Naive thymus-derived CD8-positive, alpha-beta T cell (primary cell): ENCODE measurements around the gene EME2. TPM values are rescaled to one million over a fixed set of nuclear protein-coding genes. Genes with fewer than 3 reads are reported as not detected.

Source experiments
- ATAC-seq, 2 donors: fragments of 150-1000 bp; cut with Tn5 transposase in 1 of 2; sonication (Bioruptor Pico), chemical (Tn5 transposase) in 1 of 2; 1 replicate in 1 of 2; 2 replicates in 1 of 2; pipeline ENCODE4 v1.10.0; 2021; ENCODE audit warnings: mild to moderate bottlenecking in 2 of 2, moderate library complexity in 2 of 2
- POLR2A ChIA-PET: fragments of 350-600 bp; sonication (Branson Sonifier 250); formaldehyde crosslinking; loops from one replicate; lab custom pipeline; 2021; ENCODE audit warnings: antibody characterized with exemption; lab: Charles Lee
- DNase-seq, 10 donors: peaks; one replicate each; pipeline versions ENCODE4 v3.0.0 to v3.0.0-alpha.2; 2020 to 2022
- H3K27ac Mint-ChIP-seq, 10 donors: one replicate each; pipeline ENCODE4 v1.8.0; 2020 to 2022; ENCODE audit warnings: mild to moderate bottlenecking in 10 of 10, mixed read lengths in 10 of 10, moderate library complexity in 4 of 10, inconsistent platforms in 1 of 10
- H3K27me3 Mint-ChIP-seq, 5 donors: one replicate each; pipeline ENCODE4 v1.8.0; 2021 to 2022; ENCODE audit warnings: mixed read lengths in 5 of 5
- H3K36me3 Mint-ChIP-seq, 3 donors: one replicate each; pipeline ENCODE4 v1.8.0; 2020 to 2022; ENCODE audit warnings: mixed read lengths in 3 of 3, mild to moderate bottlenecking in 2 of 3, inconsistent platforms in 1 of 3
- H3K4me1 Mint-ChIP-seq, 4 donors: one replicate each; pipeline ENCODE4 v1.8.0; 2021 to 2022; ENCODE audit warnings: mixed read lengths in 4 of 4
- H3K4me3 Mint-ChIP-seq, 10 donors: one replicate each; pipeline ENCODE4 v1.8.0; 2020 to 2022; ENCODE audit warnings: mild to moderate bottlenecking in 10 of 10, mixed read lengths in 10 of 10, moderate library complexity in 6 of 10, inconsistent platforms in 1 of 10
- H3K9me3 Mint-ChIP-seq, 9 donors: one replicate each; pipeline ENCODE4 v1.8.0; 2020 to 2022; ENCODE audit warnings: mixed read lengths in 9 of 9, mild to moderate bottlenecking in 3 of 9, inconsistent platforms in 1 of 9, moderate library complexity in 1 of 9
- polyA plus RNA-seq, 3 donors: library from polyadenylated mRNA; unstranded; fragments of 300-500 nt; fragmentation: Illumina TruSeq; gene quantifications; one replicate each; pipeline ENCODE4 v1.2.3, GENCODE V29; 2021
- total RNA-seq, 8 experiments: library from RNA in 2 of 8; stranded (reverse) in 2 of 8; gene quantifications; one replicate each; pipeline ENCODE4 v1.2.3 and lab custom pipeline; 2021 to 2026

Gene EME2
- total and polyA plus RNA-seq, 5 experiments from 2014 or later = 0.35 to 31.5 (median 1.6) TPM

DNA sequence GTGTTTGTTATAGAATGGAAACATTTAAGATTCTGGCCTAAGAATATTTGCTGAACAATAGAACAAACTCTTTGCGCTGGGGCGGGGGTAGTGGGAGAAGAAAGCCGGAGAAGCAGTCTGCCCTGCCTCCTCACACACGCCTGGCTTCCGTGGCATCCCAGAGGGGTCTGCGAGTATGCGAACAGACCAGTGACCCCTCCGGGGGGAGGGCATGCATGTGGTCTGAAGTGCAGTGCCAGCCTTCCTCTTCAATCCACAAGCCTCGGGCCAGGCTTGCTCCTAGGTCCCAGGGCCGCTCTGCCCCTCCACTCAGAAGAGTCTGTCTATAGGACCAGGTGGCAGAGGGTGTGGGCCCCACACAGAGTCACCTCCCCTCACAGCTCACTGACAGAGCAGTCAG lies 35.0 kb downstream of the EME2 start:
- DNase-seq = no peak
- POLR2A ChIA-PET = no interaction called here
- Mint-ChIP-seq H3K27ac (no peak overlapping the region), H3K4me1 (peaks cover 0 to 3% (median 2%) of the 10 kb centered on the region in 4 donors), H3K4me3 (no peak overlapping the region), H3K9me3 (peaks cover 0 to 9% (median 0%) of the 10 kb centered on the region in 9 donors), H3K36me3 (peaks cover 0 to 53% (median 18%) of the 10 kb centered on the region in 3 donors), H3K27me3 (no peaks in the 10 kb centered on the region)
- ATAC-seq = no peak

- Mint-ChIP-seq H3K36me3 (peaks cover 0 to 60% (median 18%) of the 10 kb centered on the region in 3 donors), H3K4me3 (no peak overlapping the region), H3K27ac (no peak overlapping the region), H3K27me3 (no peaks in the 10 kb centered on the region), H3K9me3 (peaks cover 0 to 9% (median 0%) of the 10 kb centered on the region in 9 donors), H3K4me1 (peaks cover 6 to 12% (median 8%) of the 10 kb centered on the region in 4 donors)
- POLR2A ChIA-PET = no interaction called here
- DNase-seq = no peak
- ATAC-seq = no peak
Observed at GRCh38 chr16:1808691-1809090, 36.1 kb downstream of the EME2 start.

DNA sequence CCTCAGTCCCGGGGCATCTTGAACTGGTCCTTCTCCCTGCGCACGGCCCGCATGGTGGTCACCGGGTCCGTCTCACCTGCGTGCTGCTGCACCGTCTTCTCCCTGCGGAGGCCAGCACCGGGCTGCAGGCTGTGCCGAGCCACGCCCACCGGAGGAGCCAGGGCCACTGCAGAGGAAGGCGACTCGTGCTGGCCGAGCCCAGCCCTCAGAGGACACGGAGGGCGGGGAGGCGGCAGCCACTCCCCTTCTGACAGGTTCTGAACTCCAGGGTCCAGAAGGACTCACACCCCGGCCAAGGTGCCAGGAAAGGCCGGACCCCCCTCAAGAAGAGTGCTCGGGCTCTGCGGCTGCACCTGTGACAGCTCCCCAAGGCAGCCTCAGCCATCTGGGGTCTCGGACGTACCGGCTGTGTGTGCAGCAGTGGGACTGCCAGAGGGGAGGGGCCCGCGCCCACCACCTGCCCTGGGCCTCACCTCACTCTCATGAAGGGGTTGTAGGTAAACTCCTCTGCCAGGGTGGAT lies 36.7 kb downstream of the EME2 start:
- Mint-ChIP-seq H3K36me3 (peaks cover 0 to 67% (median 18%) of the 10 kb centered on the region in 3 donors), H3K27ac (no peak overlapping the region), H3K4me1 (peaks cover 6 to 12% (median 9%) of the 10 kb centered on the region in 4 donors), H3K9me3 (peaks cover 0 to 9% (median 0%) of the 10 kb centered on the region in 9 donors), H3K27me3 (no peaks in the 10 kb centered on the region), H3K4me3 (no peak overlapping the region)
- POLR2A ChIA-PET = no interaction called here
- DNase-seq (no peak), ATAC-seq (no peak)

DNA sequence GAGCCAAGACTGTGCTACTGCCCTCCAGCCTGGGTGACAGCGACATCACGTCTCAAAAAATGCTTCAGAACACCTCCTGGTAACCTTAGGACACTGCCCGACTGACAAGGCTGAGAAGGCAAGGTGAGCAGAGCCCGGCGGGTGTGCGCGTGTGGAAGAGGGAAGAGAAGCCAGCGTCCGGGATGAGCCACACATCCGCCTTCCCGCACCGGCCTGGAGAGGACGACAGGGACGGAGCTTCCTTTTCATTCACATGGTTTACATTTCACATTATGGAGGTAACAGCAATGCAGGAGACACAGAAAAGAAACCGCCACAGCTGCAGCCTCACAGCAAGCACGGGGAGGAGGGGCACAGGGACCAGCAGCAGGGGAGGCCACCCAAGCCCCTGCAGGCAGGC lies 37.5 kb downstream of the EME2 start:
- H3K4me1 Mint-ChIP-seq = peaks cover 6 to 12% (median 9%) of the 10 kb centered on the region in 4 donors
- no peaks in the 10 kb centered on the region for H3K27me3 Mint-ChIP-seq
- peaks cover 0 to 69% (median 18%) of the 10 kb centered on the region in 3 donors for H3K36me3 Mint-ChIP-seq
- peaks cover 0 to 9% (median 0%) of the 10 kb centered on the region in 9 donors for H3K9me3 Mint-ChIP-seq
- H3K27ac Mint-ChIP-seq = no peak overlapping the region
- POLR2A ChIA-PET = interaction anchor here (0.6 kb wide), 1 partner anchor 126 kb away, joined by 4 read pairs; no protein-coding TSS in a partner anchor
- ATAC-seq (no peak), DNase-seq (no peak)
- no peak overlapping the region for H3K4me3 Mint-ChIP-seq

DNA sequence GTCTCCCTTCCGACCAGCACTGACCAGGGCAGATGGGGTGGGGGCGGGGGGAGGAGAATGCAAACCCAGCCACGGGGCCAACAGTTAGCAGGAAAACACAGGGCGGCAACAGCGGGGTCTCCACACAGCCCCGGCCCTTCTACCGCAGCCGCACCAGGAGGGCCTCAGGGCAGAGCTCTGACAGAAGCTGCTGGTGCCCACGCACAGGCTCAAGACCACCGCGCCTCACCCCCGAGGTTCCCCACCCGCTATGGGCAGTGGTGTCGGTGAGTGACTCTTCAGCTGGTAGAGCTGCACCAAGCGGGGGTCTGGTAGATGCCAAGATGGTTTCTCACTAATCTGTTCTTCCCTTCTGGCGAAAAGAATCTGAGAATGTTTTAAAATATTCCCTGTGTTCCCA lies 37.9 kb downstream of the EME2 start:
- Mint-ChIP-seq H3K27me3 (no peaks in the 10 kb centered on the region), H3K27ac (no peak overlapping the region), H3K4me3 (no peak overlapping the region), H3K4me1 (peaks cover 9 to 12% (median 9%) of the 10 kb centered on the region in 4 donors), H3K36me3 (peaks cover 0 to 70% (median 16%) of the 10 kb centered on the region in 3 donors), H3K9me3 (peaks cover 0 to 7% (median 0%) of the 10 kb centered on the region in 9 donors)
- ATAC-seq = no peak
- POLR2A ChIA-PET = interaction anchor here (0.6 kb wide), 1 partner anchor 126 kb away, joined by 4 read pairs; no protein-coding TSS in a partner anchor
- no peak for DNase-seq

GRCh38 chr16:1812732-1813163 lies 40.1 kb downstream of the EME2 start:
- no peaks in the 10 kb centered on the region for H3K9me3 Mint-ChIP-seq
- ATAC-seq (peak; percentile 96 to 98), DNase-seq (peak; percentile 11 to 75 (median 47))
- H3K27me3 Mint-ChIP-seq = no peaks in the 10 kb centered on the region
- H3K27ac Mint-ChIP-seq = peak overlapping the region in 4 of 10 donors; percentile 19 to 89 (median 54)
- POLR2A ChIA-PET = interaction anchor here (1.8 kb wide), 1 partner anchor 30 kb away, joined by 6 read pairs; the partner anchor contains the start of genes NUBP2 and SPSB3
- peaks cover 0 to 62% (median 0%) of the 10 kb centered on the region in 3 donors for H3K36me3 Mint-ChIP-seq
- H3K4me1 Mint-ChIP-seq = peaks cover 9 to 13% (median 9%) of the 10 kb centered on the region in 4 donors
- no peak overlapping the region for H3K4me3 Mint-ChIP-seq

- POLR2A ChIA-PET = interaction anchor here (1.6 kb wide), 1 partner anchor 11 kb away, joined by 5 read pairs; the partner anchor contains the start of genes FAHD1 and HAGH
- no peaks in the 10 kb centered on the region for H3K27me3 Mint-ChIP-seq
- peaks cover 0 to 47% (median 0%) of the 10 kb centered on the region in 3 donors for H3K36me3 Mint-ChIP-seq
- H3K4me1 Mint-ChIP-seq = peaks cover 8 to 13% (median 9%) of the 10 kb centered on the region in 4 donors
- H3K4me3 Mint-ChIP-seq = no peak overlapping the region
- no peak for ATAC-seq
- DNase-seq = no peak
- H3K9me3 Mint-ChIP-seq = no peaks in the 10 kb centered on the region
- peak overlapping the region in 1 of 10 donors; percentile 38 for H3K27ac Mint-ChIP-seq
Observed at GRCh38 chr16:1815461-1815860, 42.9 kb downstream of the EME2 start.

- no peak for DNase-seq
- no peak for ATAC-seq
- POLR2A ChIA-PET = no interaction called here
Observed at GRCh38 chr16:1816396-1817275, 44.0 kb downstream of the EME2 start.

DNA sequence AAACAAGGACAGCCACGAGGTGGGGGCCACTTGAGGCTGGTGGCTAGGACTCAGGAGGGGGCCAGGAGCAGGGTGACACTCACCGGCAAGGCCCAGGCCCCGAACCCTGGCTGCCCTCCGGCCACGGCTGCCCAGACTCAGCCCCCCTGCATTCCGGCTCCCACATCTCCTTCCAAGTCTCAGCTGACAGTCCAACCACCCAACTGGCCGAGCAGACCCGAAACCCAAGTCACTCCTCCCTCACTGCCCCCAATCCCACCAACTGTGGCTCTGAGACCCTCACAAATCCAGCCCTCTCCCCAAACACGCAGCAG lies 44.6 kb downstream of the EME2 start:
- H3K27ac Mint-ChIP-seq = peak overlapping the region in 3 of 10 donors; percentile 48 to 69 (median 52)
- H3K4me1 Mint-ChIP-seq = peaks cover 8 to 17% (median 9%) of the 10 kb centered on the region in 4 donors
- H3K9me3 Mint-ChIP-seq = no peaks in the 10 kb centered on the region
- DNase-seq (no peak), ATAC-seq (no peak)
- H3K36me3 Mint-ChIP-seq = peaks cover 0 to 53% (median 0%) of the 10 kb centered on the region in 3 donors
- POLR2A ChIA-PET = no interaction called here
- H3K27me3 Mint-ChIP-seq = no peaks in the 10 kb centered on the region
- no peak overlapping the region for H3K4me3 Mint-ChIP-seq

More at GRCh38 chr16:1816396-1817275, 44.0 kb downstream of the EME2 start:
- Mint-ChIP-seq H3K9me3 (no peaks in the 10 kb centered on the region), H3K36me3 (peaks cover 0 to 48% (median 0%) of the 10 kb centered on the region in 3 donors), H3K27ac (no peak overlapping the region), H3K27me3 (no peaks in the 10 kb centered on the region), H3K4me3 (no peak overlapping the region), H3K4me1 (peaks cover 8 to 17% (median 9%) of the 10 kb centered on the region in 4 donors)

DNA sequence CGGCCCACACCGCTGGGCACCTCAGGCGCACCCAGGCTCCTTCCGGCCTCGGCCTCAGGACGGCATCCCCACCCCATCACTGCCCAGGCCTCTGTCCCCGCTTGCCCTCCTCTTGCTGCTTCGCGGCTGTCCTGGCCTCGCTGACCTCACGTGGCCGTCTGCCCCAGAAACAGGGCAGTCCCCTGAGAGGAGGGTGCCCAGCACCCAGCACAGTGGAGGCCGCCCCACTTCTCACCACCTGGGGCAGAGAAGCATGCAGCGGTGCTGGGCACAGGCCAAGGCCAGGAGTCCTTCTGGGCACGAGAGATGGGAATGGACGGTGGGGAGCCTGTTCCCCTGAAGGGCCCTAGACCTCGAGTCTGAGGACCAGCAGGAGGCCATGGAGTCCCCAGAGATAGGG lies 45.1 kb downstream of the EME2 start:
- POLR2A ChIA-PET = no interaction called here
- DNase-seq (no peak), ATAC-seq (no peak)
- H3K4me1 Mint-ChIP-seq = peaks cover 5 to 18% (median 9%) of the 10 kb centered on the region in 4 donors
- H3K27me3 Mint-ChIP-seq = no peaks in the 10 kb centered on the region
- no peak overlapping the region for H3K4me3 Mint-ChIP-seq
- H3K36me3 Mint-ChIP-seq = peaks cover 0 to 55% (median 0%) of the 10 kb centered on the region in 3 donors
- peak overlapping the region in 3 of 10 donors; percentile 44 to 52 (median 48) for H3K27ac Mint-ChIP-seq
- no peaks in the 10 kb centered on the region for H3K9me3 Mint-ChIP-seq

GRCh38 chr16:1818204-1818872 lies 45.7 kb downstream of the EME2 start:
- Mint-ChIP-seq H3K9me3 (no peaks in the 10 kb centered on the region), H3K27ac (peak overlapping the region in 2 of 10 donors; percentile 65 to 89), H3K4me1 (peaks cover under 1 to 12% (median 5%) of the 10 kb centered on the region in 4 donors), H3K4me3 (no peak overlapping the region), H3K27me3 (no peaks in the 10 kb centered on the region), H3K36me3 (peaks cover 0 to 53% (median 0%) of the 10 kb centered on the region in 3 donors)
- DNase-seq (no peak), ATAC-seq (no peak)
- POLR2A ChIA-PET = no interaction called here

DNA sequence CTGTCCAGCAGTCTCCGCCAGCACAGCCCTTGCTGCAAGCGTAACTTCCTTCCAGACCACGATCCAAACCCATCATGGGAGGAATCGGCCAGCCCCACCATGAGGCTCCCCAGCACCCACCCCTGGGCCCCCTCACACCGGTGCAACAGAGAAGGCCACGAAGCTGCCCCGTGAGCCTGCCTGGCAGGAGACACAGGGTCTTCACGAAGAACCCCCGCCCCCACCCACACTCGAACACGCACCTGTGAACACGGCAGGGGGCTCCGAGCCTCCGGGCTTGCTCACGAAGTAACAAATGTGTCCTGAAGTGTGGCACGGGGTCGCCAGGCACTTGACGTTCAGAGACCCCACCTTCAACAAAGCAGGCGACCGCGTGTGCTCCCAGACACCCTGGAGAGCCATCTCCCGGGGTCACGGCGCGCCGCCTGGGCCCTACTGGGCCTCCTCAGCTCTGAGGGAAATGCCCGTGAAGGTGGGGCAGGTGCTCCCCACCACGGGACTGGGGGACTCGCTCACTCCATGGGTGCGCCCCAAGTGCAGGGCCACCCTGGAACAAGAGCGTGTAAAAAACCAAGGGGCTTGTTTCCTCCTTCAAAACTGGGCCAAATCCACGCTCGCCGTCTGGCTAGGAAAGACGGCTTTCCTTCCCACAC lies 46.4 kb downstream of the EME2 start:
- peaks cover 0 to 47% (median 0%) of the 10 kb centered on the region in 3 donors for H3K36me3 Mint-ChIP-seq
- H3K4me3 Mint-ChIP-seq = no peak overlapping the region
- ATAC-seq = no peak

More for the DNA sequence above, 46.4 kb downstream of the EME2 start:
- H3K27me3 Mint-ChIP-seq = no peaks in the 10 kb centered on the region
- H3K27ac Mint-ChIP-seq = peak overlapping the region in 3 of 10 donors; percentile 21 to 85 (median 22)
- DNase-seq = no peak
- H3K4me1 Mint-ChIP-seq = peaks cover 0 to 13% (median 5%) of the 10 kb centered on the region in 4 donors
- POLR2A ChIA-PET = no interaction called here
- H3K9me3 Mint-ChIP-seq = no peaks in the 10 kb centered on the region
